ENCODE measurements around the gene AP2S1. TPM values are rescaled to one million over a fixed set of nuclear protein-coding genes. Genes with fewer than 3 reads are reported as not detected.

The AP2S1 gene
- polyA plus RNA-seq (2013, experiment 1 of 2), result 236 TPM
- polyA plus RNA-seq (2013, experiment 2 of 2), result 244 TPM

DNA sequence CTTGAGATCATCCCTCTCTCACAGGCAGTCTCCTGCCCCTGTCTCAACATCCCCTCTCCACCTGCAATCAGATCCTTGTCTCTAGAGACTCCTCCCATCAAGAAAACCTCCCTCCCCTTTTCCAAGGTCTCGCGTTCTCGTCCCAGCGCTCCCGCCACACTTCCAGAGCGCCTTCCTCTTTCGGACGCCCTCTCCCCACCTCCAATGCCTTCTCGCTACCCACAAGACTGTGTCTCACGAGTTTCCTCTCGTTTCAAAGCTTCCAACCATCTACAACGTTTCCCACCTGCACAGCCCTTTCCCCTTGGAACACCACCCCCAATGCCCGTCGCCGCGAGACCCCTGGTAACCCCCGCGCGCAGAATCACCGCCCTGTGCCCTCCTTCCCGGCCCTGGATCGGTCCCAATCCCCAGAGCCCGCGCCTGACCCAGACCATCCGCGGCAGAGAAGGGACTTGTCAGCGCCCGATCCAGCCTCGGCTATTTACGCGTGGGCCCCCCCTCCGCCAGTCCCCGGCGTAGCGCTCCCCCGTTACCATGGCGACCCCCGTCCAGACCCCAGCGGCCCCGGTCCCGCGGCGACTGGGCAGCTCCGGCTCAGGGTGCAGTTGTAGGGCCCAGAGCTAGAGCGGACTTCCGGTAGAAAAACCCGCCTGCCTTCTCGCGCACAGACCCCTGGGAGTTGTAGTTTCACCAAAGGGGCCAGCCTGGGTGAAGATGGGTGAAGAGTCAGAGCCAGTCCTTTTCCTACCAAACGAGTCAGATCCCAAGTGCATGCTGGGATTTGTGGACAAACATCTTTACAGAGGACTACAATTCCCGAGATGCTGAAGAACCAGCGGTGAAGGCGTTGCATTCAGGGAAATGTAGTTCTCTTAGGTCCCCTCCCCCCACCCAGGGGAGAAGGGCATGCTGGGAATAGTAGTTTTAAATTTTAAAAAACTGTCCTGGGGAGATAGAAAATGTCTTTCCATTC is at the start of gene AP2S1:
AP2S1 (minus strand) TSS at position 619 of the 976 bp plus-strand sequence; CDS start at position 539, 80 bp downstream.
- under 1% methylated on average over 53 of the region's 53 CpGs for WGBS

DNA sequence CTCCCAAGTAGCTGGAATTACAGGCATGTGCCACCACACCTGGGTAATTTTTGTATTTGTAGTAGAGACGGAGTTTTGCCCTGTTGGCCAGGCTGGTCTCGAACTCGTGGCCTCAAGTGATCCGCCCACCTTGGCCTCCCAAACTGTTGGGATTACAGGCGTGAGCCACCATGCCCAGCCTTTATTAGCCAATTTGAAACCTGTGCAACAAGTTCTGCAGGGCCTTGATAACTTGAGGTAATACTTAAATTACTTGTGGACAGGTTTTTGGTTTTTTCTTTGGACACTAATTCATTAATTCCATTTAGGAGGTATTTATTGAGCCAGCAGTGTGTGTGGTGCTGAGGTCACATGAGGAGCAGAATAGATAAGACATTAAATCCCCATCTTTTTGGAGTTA is 49.7 kb upstream of the AP2S1 start:
- Histone ChIP-seq H3K9ac (ENCODE audit: low read depth, low read length) (no peak overlapping the region), H3K9me3 (ENCODE audit: insufficient read depth, low read depth, low read length) (no peaks in the 10 kb centered on the region), H3K27ac (ENCODE audit: low read depth, low read length) (no peak overlapping the region), H3K36me3 (ENCODE audit: insufficient read depth, low read length) (no peaks in the 10 kb centered on the region; the same call in 1 of the 2 replicates), H3K4me3 (ENCODE audit: low read length) (no peak overlapping the region), H3K4me1 (ENCODE audit: insufficient read depth, low read length) (peaks cover 21% of the 10 kb centered on the region; the same call in 1 of the 2 replicates), H3K27me3 (ENCODE audit: insufficient read depth, low read length) (no peaks in the 10 kb centered on the region)
- 95% methylated on average over 5 of the region's 5 CpGs for WGBS

More for the DNA sequence above, at the start of gene AP2S1:
- Histone ChIP-seq H3K9me3 (ENCODE audit: insufficient read depth, low read depth, low read length) (no peaks in the 10 kb centered on the region), H3K9ac (ENCODE audit: low read depth, low read length) (peak within 1 kb of the TSS; percentile 85), H3K27ac (ENCODE audit: low read depth, low read length) (peak within 1 kb of the TSS; percentile 84), H3K27me3 (ENCODE audit: insufficient read depth, low read length) (no peaks in the 10 kb centered on the region), H3K4me1 (ENCODE audit: insufficient read depth, low read length) (no peaks in the 10 kb centered on the region), H3K4me3 (ENCODE audit: low read length) (peak within 1 kb of the TSS; percentile 71), H3K36me3 (ENCODE audit: insufficient read depth, low read length) (peaks cover 12% of the 10 kb centered on the region)

DNA sequence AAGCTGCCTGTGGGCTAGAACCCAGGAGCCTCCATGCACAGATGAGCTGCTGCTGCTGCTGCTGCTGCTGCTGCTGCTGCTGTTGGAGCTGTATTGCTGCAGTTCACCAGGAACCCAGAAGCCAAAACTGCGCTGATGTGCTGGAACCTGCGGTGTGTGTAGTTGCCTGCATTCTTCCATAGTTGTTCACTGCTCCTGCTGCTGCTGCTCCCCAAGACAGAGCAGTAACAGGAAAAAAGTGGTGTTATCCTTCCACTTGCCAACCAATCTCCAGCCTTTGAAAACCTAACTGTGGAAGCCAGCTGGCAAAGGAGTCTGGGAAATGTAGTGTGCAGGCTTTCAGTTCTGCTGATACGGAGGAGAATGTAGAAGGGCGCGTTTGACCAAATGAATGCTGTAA is 48.1 kb upstream of the AP2S1 start:
- Histone ChIP-seq H3K27me3 (ENCODE audit: insufficient read depth, low read length) (no peaks in the 10 kb centered on the region), H3K27ac (ENCODE audit: low read depth, low read length) (no peak overlapping the region; the same call in 1 of the 2 replicates), H3K36me3 (ENCODE audit: insufficient read depth, low read length) (no peaks in the 10 kb centered on the region; the same call in 1 of the 2 replicates), H3K9me3 (ENCODE audit: insufficient read depth, low read depth, low read length) (no peaks in the 10 kb centered on the region), H3K4me1 (ENCODE audit: insufficient read depth, low read length) (peaks cover 10% of the 10 kb centered on the region; the same call in 1 of the 2 replicates), H3K9ac (ENCODE audit: low read depth, low read length) (no peak overlapping the region), H3K4me3 (ENCODE audit: low read length) (no peak overlapping the region)
- 89% methylated on average over 5 of the region's 5 CpGs for WGBS

DNA sequence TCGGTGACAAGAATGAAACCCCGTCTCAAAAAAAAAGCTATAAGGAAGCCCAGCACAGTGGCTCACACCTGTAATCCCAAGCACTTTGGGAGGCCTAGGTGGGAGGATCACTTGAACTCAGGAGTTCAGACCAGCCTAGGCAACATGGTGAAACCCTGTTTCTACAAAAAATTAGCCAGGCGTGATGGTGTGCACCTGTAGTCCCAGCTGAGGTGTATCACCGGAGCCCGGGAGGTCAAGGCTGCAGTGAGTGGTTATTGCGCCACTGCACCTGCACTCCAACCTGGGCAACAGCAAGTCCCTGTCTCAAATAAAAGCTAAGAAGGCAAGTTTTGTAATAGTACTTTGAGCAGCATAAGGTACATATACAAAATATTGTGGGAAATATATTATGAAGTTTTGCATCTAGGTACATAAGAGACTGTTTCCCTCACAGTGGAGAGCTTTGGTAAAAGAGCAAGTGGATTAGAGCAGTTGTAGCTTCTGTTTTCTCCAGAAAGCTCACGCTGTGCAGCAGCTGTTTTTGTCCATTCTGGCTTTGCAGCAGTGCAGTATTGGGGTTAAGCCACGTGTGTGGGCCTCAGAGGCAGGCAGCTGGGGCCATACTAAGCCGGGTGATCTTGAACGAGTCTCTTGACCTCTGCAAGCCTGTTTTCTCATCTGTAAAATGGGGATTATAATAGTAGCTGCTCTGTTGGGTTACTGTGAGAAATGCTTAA is 45.6 kb upstream of the AP2S1 start:
- Histone ChIP-seq H3K4me1 (ENCODE audit: insufficient read depth, low read length) (no peaks in the 10 kb centered on the region), H3K4me3 (ENCODE audit: low read length) (no peak overlapping the region), H3K9ac (ENCODE audit: low read depth, low read length) (no peak overlapping the region), H3K36me3 (ENCODE audit: insufficient read depth, low read length) (no peaks in the 10 kb centered on the region; the same call in 1 of the 2 replicates), H3K27ac (ENCODE audit: low read depth, low read length) (no peak overlapping the region), H3K9me3 (ENCODE audit: insufficient read depth, low read depth, low read length) (no peaks in the 10 kb centered on the region), H3K27me3 (ENCODE audit: insufficient read depth, low read length) (no peaks in the 10 kb centered on the region)
- WGBS, result 95% methylated on average over 10 of the region's 10 CpGs

DNA sequence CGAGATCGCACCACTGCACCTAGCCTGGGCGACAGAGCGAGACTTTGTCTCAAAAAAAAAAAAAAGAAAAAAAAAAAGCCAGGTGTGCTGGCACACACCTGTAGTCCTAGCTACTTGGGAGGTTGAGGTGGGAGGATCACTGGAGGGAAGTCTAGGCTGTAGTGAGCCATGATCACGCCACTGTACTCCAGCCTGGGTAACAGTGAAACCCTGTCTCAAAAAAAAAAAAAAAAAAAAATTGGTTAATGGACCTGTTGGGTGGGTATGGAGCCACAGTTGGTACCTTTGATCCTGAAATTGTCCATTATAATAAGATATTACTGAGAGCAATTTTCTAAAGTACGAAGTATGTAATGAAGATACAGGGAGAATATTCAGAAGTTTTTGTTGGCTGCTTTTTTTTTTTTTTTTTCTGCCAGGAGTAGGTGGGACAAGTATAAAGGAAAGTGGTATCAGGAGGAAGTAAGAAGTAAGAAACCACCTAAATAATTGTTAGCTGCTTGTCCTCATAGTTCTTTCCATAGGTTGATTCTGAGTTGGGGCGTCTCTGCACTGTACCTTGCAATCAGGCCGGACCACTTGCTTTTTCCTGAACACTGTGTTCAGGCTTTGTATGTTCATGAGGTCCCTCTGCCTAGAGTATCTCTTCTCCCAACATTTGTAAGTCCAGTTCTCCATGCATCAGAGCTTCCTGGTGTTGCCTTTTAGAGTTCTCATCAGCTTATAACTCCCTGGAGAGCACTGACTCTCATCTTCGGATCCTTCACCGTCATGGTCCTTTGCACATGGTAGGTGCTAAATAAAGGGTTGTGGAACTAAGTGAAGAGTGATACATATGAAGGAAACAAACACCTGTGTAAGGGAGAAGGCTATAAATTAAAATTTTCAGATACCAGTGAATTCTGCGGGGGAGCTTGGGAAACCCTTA is 41.9 kb upstream of the AP2S1 start:
- H3K9me3 ChIP-seq (ENCODE audit: insufficient read depth, low read depth, low read length), result no peaks in the 10 kb centered on the region
- H3K36me3 ChIP-seq (ENCODE audit: insufficient read depth, low read length), result no peaks in the 10 kb centered on the region; the same call in 1 of the 2 replicates
- H3K4me3 ChIP-seq (ENCODE audit: low read length), result no peak overlapping the region
- H3K27ac ChIP-seq (ENCODE audit: low read depth, low read length), result no peak overlapping the region
- H3K4me1 ChIP-seq (ENCODE audit: insufficient read depth, low read length), result no peaks in the 10 kb centered on the region
- no peaks in the 10 kb centered on the region for H3K27me3 ChIP-seq (ENCODE audit: insufficient read depth, low read length)
- H3K9ac ChIP-seq (ENCODE audit: low read depth, low read length), result no peak overlapping the region
- WGBS, result 94% methylated on average over 11 of the region's 11 CpGs

DNA sequence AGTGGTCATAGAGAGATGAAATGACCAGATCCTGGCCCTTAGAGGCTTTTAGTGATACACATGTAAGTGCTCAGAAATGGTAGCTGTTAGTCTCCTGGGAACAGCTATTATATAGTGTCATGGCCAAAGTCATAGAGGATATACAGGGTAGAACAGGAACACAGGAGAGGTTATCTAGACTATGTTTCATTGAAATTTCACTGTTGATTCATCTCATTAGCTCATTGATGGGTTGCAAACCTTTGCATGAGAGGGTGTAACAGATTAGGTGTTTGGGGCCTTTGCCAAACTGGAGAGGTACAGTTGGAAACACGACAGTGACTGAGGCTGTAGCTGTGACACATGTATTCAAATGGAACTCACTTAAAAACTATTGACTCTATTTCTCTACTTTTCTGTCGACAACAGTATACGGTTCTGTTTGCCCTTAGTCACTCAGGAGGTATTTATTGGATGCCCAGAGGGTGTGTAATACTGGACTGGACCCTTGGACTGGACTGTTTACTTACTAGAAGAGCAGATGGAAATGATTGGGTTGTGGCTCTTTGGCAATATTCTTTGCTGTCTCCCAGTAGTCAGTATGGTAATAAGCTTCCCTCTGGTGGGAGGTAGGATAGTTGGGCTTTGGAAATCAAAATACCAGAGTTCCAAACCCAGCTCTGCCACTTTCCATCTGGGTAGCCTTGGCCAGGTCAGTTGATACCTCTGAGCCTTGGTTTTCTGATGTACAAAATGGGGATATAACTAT is 40.0 kb upstream of the AP2S1 start:
- no peaks in the 10 kb centered on the region for H3K27me3 ChIP-seq (ENCODE audit: insufficient read depth, low read length)
- no peak overlapping the region for H3K9ac ChIP-seq (ENCODE audit: low read depth, low read length)
- H3K36me3 ChIP-seq (ENCODE audit: insufficient read depth, low read length), result no peaks in the 10 kb centered on the region; the same call in 1 of the 2 replicates
- no peak overlapping the region for H3K4me3 ChIP-seq (ENCODE audit: low read length)
- H3K27ac ChIP-seq (ENCODE audit: low read depth, low read length), result no peak overlapping the region
- 92% methylated on average over 3 of the region's 3 CpGs for WGBS
- no peaks in the 10 kb centered on the region for H3K4me1 ChIP-seq (ENCODE audit: insufficient read depth, low read length)
- H3K9me3 ChIP-seq (ENCODE audit: insufficient read depth, low read depth, low read length), result no peaks in the 10 kb centered on the region

DNA sequence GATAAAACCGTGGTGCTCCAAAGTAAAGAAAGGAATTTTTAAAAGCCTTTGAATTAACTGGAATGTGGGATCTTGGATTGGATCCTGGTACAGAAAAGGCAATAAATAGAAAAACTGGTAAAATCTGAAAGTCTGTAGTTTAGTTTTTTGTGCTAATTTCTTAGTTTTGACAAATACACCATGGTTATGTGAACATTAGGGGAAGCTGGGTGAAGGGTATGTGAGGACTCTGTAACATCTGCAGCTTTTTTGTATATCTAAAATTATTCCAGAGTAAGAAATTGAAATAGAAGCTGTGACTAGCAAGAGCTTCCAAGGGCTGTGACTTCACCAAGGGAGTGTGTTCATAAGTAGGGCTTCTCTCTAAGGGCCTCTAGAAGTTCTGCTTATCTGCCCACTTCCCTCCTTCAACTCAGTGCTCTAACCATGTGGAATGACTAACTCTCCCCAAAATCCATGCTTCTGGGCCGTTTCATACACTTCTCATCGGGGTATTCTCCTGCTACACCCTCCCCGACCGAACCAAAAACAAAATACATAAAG is 36.7 kb upstream of the AP2S1 start:
- H3K27ac ChIP-seq (ENCODE audit: low read depth, low read length), result no peak overlapping the region
- H3K9ac ChIP-seq (ENCODE audit: low read depth, low read length), result no peak overlapping the region
- no peaks in the 10 kb centered on the region for H3K9me3 ChIP-seq (ENCODE audit: insufficient read depth, low read depth, low read length)
- no peaks in the 10 kb centered on the region for H3K27me3 ChIP-seq (ENCODE audit: insufficient read depth, low read length)
- no peaks in the 10 kb centered on the region for H3K36me3 ChIP-seq (ENCODE audit: insufficient read depth, low read length)
- no peak overlapping the region for H3K4me3 ChIP-seq (ENCODE audit: low read length)
- 92% methylated on average over 5 of the region's 5 CpGs for WGBS
- H3K4me1 ChIP-seq (ENCODE audit: insufficient read depth, low read length), result no peaks in the 10 kb centered on the region

DNA sequence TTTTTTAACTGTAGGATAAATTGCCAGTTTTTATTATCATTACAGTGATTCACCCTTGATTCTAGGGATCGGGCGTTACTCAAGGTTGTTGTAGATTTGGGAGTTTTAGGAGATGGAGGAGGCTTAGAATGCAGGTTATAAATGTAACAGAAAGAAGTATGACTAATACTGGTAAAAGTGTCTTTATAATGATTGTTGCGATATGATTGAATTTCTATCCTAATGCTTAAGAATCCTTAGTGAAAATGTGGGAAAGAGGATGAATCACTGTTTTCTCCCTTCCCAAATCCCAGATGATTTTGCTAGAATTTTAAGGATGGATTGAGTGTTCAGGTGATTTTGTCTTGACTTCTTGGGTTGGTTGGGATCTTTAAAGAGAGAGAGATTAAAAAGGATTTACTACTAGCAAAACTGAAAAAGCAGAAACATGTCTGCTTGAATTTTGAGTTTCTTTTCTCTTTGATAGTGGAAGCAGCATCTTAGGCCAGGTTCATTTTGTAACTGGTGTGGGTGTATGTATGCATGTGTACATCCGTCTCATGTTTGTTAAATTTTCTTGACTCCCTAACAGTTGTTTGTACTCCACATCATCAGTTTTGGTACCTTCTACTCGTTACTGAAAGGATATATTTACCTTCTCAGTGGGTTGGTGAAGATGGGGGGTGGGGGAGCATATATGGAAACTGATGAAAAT is 36.0 kb upstream of the AP2S1 start:
- H3K4me1 ChIP-seq (ENCODE audit: insufficient read depth, low read length), result no peaks in the 10 kb centered on the region
- no peaks in the 10 kb centered on the region for H3K36me3 ChIP-seq (ENCODE audit: insufficient read depth, low read length)
- no peaks in the 10 kb centered on the region for H3K9me3 ChIP-seq (ENCODE audit: insufficient read depth, low read depth, low read length)
- no peak overlapping the region for H3K9ac ChIP-seq (ENCODE audit: low read depth, low read length)
- H3K27ac ChIP-seq (ENCODE audit: low read depth, low read length), result no peak overlapping the region
- H3K27me3 ChIP-seq (ENCODE audit: insufficient read depth, low read length), result no peaks in the 10 kb centered on the region
- no peak overlapping the region for H3K4me3 ChIP-seq (ENCODE audit: low read length)
- WGBS, result 95% methylated on average over 4 of the region's 5 CpGs

DNA sequence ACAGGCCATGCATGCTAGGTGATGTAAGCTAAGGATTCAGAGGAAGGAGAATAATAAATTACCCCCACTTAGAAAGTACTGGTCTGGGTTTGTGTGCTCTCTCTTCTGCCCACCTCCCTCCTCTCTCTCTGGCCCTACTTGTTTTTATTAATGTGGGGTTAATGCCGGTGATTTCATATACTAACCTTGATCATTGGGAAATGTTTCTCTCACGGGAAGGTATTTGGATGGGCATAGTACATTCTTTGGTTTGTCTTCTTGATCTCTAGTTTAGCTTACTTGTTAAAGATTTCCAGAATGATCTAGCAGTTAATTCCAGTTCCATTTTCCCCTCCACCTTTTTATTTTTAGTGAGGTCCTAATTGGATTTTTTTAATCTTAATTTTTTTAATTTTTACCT is 34.8 kb upstream of the AP2S1 start:
- Histone ChIP-seq H3K4me1 (ENCODE audit: insufficient read depth, low read length) (no peaks in the 10 kb centered on the region), H3K27me3 (ENCODE audit: insufficient read depth, low read length) (no peaks in the 10 kb centered on the region), H3K9me3 (ENCODE audit: insufficient read depth, low read depth, low read length) (no peaks in the 10 kb centered on the region), H3K27ac (ENCODE audit: low read depth, low read length) (no peak overlapping the region), H3K36me3 (ENCODE audit: insufficient read depth, low read length) (0 out of 2 replicates have a peak, but pooled peaks cover under 1% of the 10 kb centered on the region), H3K9ac (ENCODE audit: low read depth, low read length) (no peak overlapping the region), H3K4me3 (ENCODE audit: low read length) (no peak overlapping the region)
- 95% methylated on average over 2 of the region's 2 CpGs for WGBS
